GM19372 (cell line): ENCODE data around the gene MT1F.
"Not testable (repeated sequence)": the region's sequence is repeated elsewhere in the genome, so short reads cannot be mapped to it uniquely, and the experiment has no call there.

ENCODE experiments used
- ATAC-seq: cut with Tn5 transposase; IDR thresholded peaks from one replicate; pipeline ENCODE4 v1.9.1; 2021; ENCODE audit warnings: mild to moderate bottlenecking, low read depth, moderate library complexity; ENCODE audit not compliant: unreplicated experiment

The MT1F gene

GRCh38 chr16:56669840-56670619 lies 12.3 kb downstream of the MT1F start:
- ATAC-seq, result no peak

- ATAC-seq, result no peak
These were observed 12.8 kb downstream of the MT1F start for GRCh38 chr16:56670620-56670934.

GRCh38 chr16:56671691-56672090 lies 13.9 kb downstream of the MT1F start:
- not testable (repeated sequence) for ATAC-seq

DNA sequence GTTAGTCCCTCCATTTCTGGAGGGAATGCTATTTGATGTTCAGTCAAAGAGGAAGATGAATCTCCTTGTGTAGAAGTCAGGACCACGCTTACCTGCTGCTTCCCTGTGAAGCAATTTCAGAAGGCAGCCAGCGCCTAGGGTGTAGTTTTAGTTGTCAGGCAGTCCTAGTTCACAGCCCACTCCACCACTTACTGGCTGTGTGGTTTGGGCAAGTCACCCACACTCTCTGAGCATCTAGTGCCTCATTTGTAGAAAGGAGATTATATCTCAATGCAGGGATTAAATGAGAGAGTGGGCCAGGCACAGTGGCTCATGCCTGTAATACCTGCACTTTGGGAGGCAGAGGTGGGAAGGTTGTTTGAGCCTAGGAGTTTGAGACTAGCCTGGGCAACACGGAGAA lies 14.4 kb downstream of the MT1F start:
- ATAC-seq, result not testable (repeated sequence)

- ATAC-seq, result no peak
These were observed 15.2 kb downstream of the MT1F start for GRCh38 chr16:56672761-56673536.

- ATAC-seq, result no peak
These were observed 16.2 kb downstream of the MT1F start for GRCh38 chr16:56673921-56674320.

GRCh38 chr16:56674570-56674969 lies 16.8 kb downstream of the MT1F start:
- not testable (repeated sequence) for ATAC-seq

- no peak for ATAC-seq
These were observed 18.0 kb downstream of the MT1F start for GRCh38 chr16:56675685-56676210.

DNA sequence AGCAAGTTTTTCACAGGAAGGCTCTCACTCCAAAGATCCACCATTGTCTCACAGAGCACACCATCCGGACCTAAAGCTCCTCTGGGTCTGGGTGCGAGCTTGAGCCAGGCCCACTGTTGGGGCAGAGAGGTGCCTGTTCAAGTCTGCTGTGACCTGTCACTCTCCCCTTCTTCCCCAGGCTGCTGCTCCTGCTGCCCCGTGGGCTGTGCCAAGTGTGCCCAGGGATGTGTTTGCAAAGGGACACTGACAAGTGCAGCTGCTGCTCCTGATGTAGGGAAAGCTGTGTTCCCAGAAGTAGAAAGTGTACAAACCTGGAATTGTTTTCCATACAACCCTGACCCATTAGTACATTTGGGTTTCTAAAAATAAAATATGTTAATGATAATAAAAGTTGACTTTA lies 19.7 kb downstream of the MT1F start:
- no peak for ATAC-seq

GRCh38 chr16:56679078-56679730 lies 21.4 kb downstream of the MT1F start:
- ATAC-seq, result no peak

- no peak for ATAC-seq
These were observed 22.1 kb downstream of the MT1F start for GRCh38 chr16:56679818-56680217.

DNA sequence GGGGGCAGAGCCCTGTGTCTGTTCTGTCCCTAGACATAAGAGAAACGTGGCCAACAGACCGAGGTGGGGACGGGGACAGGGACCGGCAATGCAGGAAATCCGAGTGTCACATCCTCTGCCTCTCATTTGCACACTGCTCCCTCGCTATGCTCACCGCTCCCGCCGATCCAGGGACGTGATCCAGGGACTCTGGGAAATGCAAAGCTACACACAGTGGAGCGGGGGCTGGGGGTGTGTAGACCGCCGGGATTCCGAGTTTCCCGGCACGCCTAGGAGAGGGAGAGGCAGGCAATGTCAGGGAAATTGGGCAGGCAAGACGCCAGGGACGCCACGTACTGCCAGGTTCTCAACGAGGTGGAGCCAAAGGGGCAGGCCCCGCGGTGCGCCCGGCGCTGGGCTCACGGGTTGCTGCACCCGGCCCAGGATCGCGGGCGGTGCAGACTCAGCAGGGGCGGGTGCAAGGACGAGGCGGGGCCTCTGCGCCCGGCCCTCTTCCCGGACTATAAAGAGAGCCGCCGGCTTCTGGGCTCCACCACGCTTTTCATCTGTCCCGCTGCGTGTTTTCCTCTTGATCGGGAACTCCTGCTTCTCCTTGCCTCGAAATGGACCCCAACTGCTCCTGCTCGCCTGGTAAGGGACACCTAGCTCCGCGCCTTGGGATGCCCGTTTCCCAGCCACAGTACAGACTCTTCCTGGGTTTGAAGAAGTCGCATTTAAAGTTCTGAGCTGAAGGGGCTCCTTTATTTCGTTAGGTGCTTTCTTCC lies 24.4 kb downstream of the MT1F start, which contains the start of gene MT1X:
MT1X (plus strand) TSS at position 532 of the 764 bp plus-strand sequence; CDS start at position 603, 71 bp downstream.
- ATAC-seq, result peak; percentile 97

- peak; percentile 13 for ATAC-seq
These were observed 25.1 kb downstream of the MT1F start for GRCh38 chr16:56682703-56683397.

DNA sequence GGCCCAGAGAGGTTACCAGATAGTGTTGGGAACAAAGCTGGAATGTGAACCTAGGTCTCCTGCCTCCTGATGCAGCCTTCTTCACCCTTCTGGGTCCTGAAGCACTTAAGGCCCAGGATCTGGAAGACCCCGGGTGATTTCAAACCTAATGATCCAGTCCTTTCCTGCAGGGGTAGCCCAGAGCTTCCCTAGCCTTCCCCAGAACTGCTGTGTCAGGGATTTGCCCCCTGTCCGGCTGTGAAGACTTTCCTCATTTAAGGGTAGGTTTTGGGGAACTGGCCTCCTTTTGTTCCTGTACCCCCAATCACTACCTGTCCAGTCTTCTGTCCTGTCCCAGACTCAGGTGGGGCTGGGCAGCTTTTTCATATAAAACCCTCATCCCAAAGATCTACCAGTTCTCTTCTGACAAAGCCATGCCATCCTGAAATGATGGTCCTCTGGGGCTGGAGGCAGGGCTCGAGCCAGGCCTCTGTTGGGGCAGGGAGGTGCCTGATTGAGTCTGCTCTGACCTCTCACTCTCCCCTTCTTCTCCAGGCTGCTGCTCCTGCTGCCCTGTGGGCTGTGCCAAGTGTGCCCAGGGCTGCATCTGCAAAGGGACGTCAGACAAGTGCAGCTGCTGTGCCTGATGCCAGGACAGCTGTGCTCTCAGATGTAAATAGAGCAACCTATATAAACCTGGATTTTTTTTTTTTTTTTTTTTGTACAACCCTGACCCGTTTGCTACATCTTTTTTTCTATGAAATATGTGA lies 25.8 kb downstream of the MT1F start:
- ATAC-seq, result no peak

- no peak for ATAC-seq
These were observed 26.6 kb downstream of the MT1F start for GRCh38 chr16:56684256-56684925.

DNA sequence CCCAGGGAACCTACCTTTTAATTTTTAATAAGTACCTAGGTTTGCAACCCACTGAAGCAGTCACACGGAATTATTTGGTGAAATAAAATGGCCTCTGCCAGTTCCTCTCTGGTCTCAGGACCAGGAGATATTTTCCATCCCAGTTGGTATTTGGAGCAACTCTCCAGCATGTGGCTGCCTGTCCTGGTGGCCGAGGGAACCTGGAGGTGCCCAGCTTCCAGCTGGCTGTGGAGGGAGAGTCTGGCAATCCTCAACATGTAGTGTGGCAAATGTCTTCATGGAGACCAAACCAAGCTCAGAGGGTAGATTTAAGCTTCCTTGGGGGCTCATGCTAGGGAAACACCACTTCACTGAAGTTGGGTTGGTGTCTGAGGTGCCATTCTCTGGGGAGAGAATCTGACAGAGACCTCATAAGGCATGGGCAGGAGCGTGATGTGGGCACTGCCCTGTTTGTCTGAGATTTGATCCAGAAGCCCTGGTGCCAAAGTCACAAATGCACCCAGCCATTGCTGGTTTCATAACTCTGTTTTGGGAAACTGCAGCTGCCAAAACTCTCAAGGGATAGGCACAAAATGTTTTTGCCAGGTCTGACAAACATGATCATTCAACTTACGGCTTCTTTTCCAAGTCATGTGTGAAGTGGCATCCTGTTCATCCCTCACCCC lies 27.3 kb downstream of the MT1F start:
- no peak for ATAC-seq

DNA sequence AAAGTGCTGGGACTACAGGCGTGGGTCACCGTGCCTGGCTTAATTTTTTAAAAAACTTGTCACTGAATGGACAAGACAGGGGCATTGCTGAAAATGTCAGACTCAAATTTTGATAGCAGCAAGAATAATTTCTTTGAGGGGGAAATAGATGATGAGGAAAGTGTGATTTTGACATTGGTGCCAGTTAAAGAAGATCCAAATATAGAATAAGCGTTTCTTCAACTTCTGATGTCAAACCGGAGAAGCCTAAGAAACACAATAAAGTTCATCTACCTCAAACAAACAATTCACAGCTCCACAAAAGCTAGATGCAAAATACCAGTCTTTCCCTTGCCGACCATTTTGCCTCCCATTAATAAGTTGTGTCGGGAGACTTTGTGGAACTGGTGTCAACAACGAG lies 29.0 kb downstream of the MT1F start:
- no peak for ATAC-seq

GRCh38 chr16:56688762-56689161 lies 31.0 kb downstream of the MT1F start:
- no peak for ATAC-seq
